SU-DHL-6 (cell line): ENCODE results near the gene HMG20A.

ENCODE experiments used
- CTCF ChIP-seq: fragments of 200-600 bp; sonication (generic); IDR thresholded peaks from one replicate; pipeline ENCODE4 v1.5.1; 2017; ENCODE audit warnings: antibody characterized with exemption, mild to moderate bottlenecking, low read length, moderate library complexity; ENCODE audit not compliant: insufficient read depth, poor library complexity, severe bottlenecking
- EZH2phosphoT487 ChIP-seq: fragments of 200-600 bp; sonication (generic), shearing (Covaris generic); conservative IDR thresholded peaks from 2 replicates; pipeline ENCODE4 v1.6.1; 2018; ENCODE audit warnings: mild to moderate bottlenecking, antibody characterized with exemption, low read length, moderate library complexity, mixed read lengths

GRCh38 chr15:77459031-77459430 is 38.3 kb downstream of the HMG20A start:
- no peak for TF ChIP-seq CTCF
- TF ChIP-seq EZH2phosphoT487 = no peak
